Epithelial cell of proximal tubule (primary cell): ENCODE data around the gene CKS1B. TPM values are rescaled to one million over a fixed set of nuclear protein-coding genes. Genes with fewer than 3 reads are reported as not detected.
A peak's percentile ranks its signal among the peaks of the same experiment; 100 is the strongest.

ENCODE experiments used
- DNase-seq: peaks from one replicate; pipeline ENCODE4 v3.0.0-alpha.2; 2011; ENCODE audit warnings: low read depth
- H3K4me3 ChIP-seq: 2 replicates; pipeline ENCODE4 v1.5.1; 2011; ENCODE audit warnings: low read depth, mild to moderate bottlenecking, low read length
- CTCF ChIP-seq: conservative IDR thresholded peaks from 2 replicates; pipeline ENCODE4 v1.5.1; 2012; ENCODE audit warnings: low read depth, mild to moderate bottlenecking, low read length
- total RNA-seq: library from RNA; depleted of rRNA; stranded (reverse); fragments of >200 nt; gene quantifications from 2 replicates; pipeline ENCODE4 v1.2.3, GENCODE V29; 2015

Gene CKS1B
- 289 and 358 TPM in 2 replicates for total RNA-seq

- TF ChIP-seq CTCF = no peak
- H3K4me3 ChIP-seq = peak within 1 kb of the TSS; percentile 80
- peak; percentile 100 for DNase-seq
Measured at GRCh38 chr1:154974102-154974807, at the start of gene CKS1B. CKS1B (plus strand) TSS chr1:154974681; CDS start chr1:154974746, 65 bp downstream.

GRCh38 chr1:154925335-154926170 is 48.9 kb upstream of the CKS1B start:
- DNase-seq = no peak
- no peak for TF ChIP-seq CTCF
- no peak overlapping the region for H3K4me3 ChIP-seq

GRCh38 chr1:154926201-154926600 is 48.3 kb upstream of the CKS1B start:
- no peak overlapping the region for H3K4me3 ChIP-seq
- no peak for DNase-seq
- TF ChIP-seq CTCF = no peak

- no peak for DNase-seq
- no peak for TF ChIP-seq CTCF
- no peak overlapping the region for H3K4me3 ChIP-seq
Measured at GRCh38 chr1:154931940-154932487, 42.5 kb upstream of the CKS1B start.

GRCh38 chr1:154934358-154934948 is 40.0 kb upstream of the CKS1B start:
- no peak for DNase-seq
- no peak for TF ChIP-seq CTCF
- no peak overlapping the region for H3K4me3 ChIP-seq

GRCh38 chr1:154935749-154936554 is 38.5 kb upstream of the CKS1B start:
- H3K4me3 ChIP-seq = peak overlapping the region; percentile 80
- DNase-seq = no peak
- no peak for TF ChIP-seq CTCF
